ENCODE measurements around the gene PAN2. TPM values are rescaled to one million over a fixed set of nuclear protein-coding genes. Genes with fewer than 3 reads are reported as not detected.
A peak's percentile ranks its signal among the peaks of the same experiment; 100 is the strongest.
"Not testable (repeated sequence)": the region's sequence is repeated elsewhere in the genome, so short reads cannot be mapped to it uniquely, and the experiment has no call there.

The PAN2 gene
- polyA plus RNA-seq, 12 donors = 30.5 to 85.6 (median 47.9) TPM; not detected in 1

DNA sequence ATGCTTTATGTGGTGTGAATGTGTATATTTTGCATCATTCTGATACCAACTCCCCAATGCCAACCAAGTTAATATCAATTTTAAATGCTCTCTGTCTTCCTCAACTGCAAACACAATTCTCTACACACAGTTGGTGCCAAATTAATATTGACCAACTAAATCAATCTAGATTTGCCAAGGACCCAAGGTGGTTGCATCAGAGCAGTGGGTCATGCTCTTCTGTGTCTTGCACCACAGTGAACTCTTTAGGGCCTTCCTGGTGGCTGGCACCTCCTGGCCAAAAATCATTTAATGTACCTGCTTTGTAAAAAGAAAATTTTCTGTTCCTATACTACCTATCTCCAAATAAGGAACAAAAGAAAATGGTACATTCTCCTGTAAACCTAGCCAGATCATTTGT, 53.0 kb downstream of the PAN2 start:
- no peak for DNase-seq

DNA sequence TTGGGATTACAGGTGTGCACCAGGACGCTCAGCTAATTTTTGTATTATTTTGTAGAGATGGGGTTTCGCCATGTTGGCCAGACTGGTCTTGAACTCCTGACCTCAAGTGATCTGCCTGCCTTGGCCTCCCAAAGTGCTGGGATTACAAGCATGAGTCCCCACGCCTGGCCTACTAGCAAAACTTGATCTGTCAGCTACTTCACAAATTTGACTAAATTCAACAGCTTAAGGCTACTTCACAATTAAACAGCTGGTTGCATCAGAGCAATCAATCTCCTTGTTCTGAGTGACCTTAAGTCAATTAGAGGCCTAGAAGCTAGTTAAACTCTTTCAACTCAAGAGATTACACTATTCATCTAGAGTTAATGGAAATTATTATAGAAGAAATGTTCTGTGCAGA, 54.9 kb downstream of the PAN2 start:
- DNase-seq = no peak

DNA sequence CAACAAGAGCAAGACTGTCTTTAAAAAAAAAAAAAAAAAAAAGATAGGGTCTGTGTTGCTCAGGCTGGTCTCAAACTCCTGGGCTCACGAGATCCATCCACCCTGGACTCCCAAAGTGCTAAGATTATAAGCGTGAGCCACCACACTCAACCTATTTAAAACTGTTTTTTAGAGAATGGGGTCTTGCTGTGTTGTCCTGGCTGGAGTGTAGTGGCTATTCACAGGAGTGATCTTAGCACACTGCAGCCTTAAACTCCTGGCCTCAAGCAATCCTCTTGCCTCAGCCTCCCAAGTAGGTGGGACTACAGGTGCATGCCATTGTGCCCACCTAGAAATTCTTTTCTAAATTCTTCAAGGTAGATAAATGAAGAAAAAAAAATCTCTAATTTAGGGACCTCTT, 59.5 kb downstream of the PAN2 start:
- DNase-seq = no peak

DNA sequence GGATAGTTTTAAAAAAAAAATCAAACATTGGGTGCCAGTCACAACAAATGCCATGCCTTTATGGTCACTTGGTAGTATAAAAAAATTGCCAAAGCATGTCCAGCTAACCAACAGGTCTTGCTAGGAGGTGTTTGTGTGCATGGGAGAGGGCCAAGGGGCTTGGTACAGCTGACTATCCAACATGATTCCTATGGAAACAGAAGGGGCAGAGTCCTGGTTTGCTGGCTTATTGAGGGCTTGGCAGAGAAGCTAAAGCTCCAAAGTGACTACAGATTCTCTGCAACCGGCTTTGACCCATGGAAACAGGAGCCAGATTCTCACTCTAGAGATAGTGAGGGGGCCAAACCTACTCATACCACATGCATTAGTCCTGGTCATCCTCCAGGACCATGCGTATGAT, 61.3 kb downstream of the PAN2 start:
- DNase-seq = not testable (repeated sequence)

DNA sequence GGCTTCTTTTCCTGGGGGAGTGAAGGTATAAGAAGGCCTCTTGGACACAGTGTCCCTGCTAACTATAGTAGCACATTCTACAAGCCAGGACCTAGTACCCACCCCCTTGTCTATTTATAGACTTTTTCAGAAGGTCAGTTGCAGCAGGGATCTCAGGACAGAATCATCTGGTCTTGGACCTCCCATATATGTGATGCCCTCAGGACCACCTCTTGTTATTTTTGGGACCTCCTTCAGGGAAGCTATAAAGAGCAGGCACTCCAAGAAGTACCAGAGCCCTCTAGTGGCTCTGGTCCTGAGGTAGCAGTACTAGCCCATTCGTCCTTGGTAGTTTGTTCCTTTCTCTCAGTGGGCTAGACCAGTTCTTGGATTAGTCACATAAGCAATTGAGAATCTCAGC, 62.8 kb downstream of the PAN2 start:
- DNase-seq = no peak

DNA sequence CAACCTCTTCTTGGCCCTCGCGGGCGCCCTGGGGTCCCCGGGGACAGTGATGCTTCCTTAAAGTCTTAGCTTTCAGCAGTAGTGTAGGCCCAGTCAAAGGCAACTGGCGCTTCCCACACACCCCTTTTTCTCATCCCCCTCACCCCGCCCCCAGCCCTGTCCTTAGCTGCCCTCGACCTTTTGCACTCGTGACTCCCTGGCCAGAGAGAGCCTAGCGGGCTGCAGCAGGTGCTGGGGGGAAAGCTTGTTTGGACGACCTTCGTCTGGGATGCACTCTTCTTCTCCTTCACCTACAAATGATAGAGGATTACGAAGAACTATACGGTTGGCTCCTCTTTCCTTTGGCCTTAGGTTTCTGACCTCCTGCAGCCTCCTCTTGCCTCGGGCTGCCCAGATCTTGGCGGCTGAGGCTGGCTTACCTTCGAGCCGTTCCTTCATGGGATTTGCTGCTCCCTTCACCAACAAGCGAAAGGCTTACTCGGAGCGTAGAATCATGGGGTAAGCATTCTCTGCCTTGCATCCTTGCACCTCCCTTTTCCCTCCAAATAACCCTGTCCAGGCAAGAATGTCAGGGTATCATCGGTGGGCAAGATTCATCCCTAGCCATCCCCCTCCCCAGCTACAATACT, 66.2 kb downstream of the PAN2 start:
- no peak for DNase-seq

DNA sequence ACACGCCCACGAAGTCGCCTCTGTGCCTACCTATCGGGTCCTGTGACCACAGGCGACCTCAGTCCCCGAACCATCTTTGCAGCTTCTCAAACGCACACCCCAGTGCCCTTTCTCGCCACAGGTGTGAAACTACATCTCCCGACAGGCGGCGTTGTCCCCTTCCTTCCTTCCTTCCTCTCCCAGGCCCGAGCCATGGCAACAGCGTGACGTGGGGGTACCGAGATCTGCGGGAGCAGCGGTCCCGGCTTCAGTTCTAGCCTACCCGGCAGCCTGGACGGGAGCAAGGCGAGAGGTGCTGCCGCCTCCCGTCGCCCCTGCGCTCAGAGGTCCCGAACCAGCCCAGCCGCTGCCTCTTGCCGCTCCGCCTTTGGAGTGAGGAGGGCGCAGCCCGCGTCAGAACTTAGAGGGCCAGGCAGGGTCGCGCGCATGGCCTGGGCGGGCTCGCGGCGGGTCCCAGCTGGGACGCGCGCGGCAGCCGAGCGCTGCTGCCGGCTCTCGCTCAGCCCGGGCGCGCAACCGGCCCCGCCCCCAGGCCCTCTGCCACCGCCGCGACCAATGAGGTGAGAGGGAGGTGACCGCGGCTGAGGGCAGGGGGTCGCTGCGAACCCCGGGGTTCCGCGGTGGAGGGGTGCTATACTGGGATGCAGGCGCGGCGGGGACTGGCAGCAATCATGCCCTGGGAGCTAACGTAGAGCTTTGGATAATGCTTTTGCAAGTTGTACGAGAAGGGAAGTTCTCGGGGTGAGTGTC, 66.9 kb downstream of the PAN2 start, which contains the start of gene COQ10A:
Gene COQ10A (plus strand): TSS at position 250 of the 750 bp plus-strand sequence. CDS start 177 bp downstream, at position 427.
- DNase-seq = peak; percentile 91

Other genes with a start within 250 kb of the PAN2 start
- 100 to 1,000 TPM in 9 of 12 donors, 10 to 100 TPM in 2, not detected in 1; 94.9 to 156 (median 115) TPM for gene PA2G4, start 229.4 kb downstream of the PAN2 start, polyA plus RNA-seq (ENCODE audit: insufficient read length in 12 of 12)
- over 10,000 TPM in 1 of 12 donors, 1,000 to 10,000 TPM in 11; 2,042 to 11,980 (median 5,603) TPM for gene RPL41, start 217.4 kb downstream of the PAN2 start, polyA plus RNA-seq (ENCODE audit: insufficient read length in 12 of 12)
- 1 to 10 TPM in 11 of 12 donors, not detected in 1; 3.3 to 8.8 (median 5.0) TPM for gene ZC3H10, start 215.7 kb downstream of the PAN2 start, polyA plus RNA-seq (ENCODE audit: insufficient read length in 12 of 12)
- 10 to 100 TPM in 11 of 12 donors, not detected in 1; 40.1 to 83.4 (median 75.0) TPM for gene ESYT1, start 205.7 kb downstream of the PAN2 start, polyA plus RNA-seq (ENCODE audit: insufficient read length in 12 of 12)
- 1,000 to 10,000 TPM in 2 of 12 donors, 100 to 1,000 TPM in 10; 364 to 1,212 (median 828) TPM for gene MYL6B, start 181.4 kb downstream of the PAN2 start, polyA plus RNA-seq (ENCODE audit: insufficient read length in 12 of 12)
- 1,000 to 10,000 TPM in 11 of 12 donors, not detected in 1; 1,137 to 1,762 (median 1,374) TPM for gene MYL6, start 175.6 kb downstream of the PAN2 start, polyA plus RNA-seq (ENCODE audit: insufficient read length in 12 of 12)
- 100 to 1,000 TPM in 1 of 12 donors, 10 to 100 TPM in 10, not detected in 1; 56.4 to 105 (median 65.4) TPM for gene SMARCC2, start 144.5 kb downstream of the PAN2 start, polyA plus RNA-seq (ENCODE audit: insufficient read length in 12 of 12)
- 10 to 100 TPM in 11 of 12 donors, not detected in 1; 35.3 to 47.1 (median 41.8) TPM for gene RNF41, start 112.1 kb downstream of the PAN2 start, polyA plus RNA-seq (ENCODE audit: insufficient read length in 12 of 12)
- 10 to 100 TPM in 11 of 12 donors, not detected in 1; 14.7 to 36.7 (median 17.3) TPM for gene NABP2, start 109.7 kb downstream of the PAN2 start, polyA plus RNA-seq (ENCODE audit: insufficient read length in 12 of 12)
- 10 to 100 TPM in 1 of 12 donors, 1 to 10 TPM in 2, under 1 TPM in 7, not detected in 2; 0.13 to 85.4 (median 0.59) TPM for gene SLC39A5, start 103.9 kb downstream of the PAN2 start, polyA plus RNA-seq (ENCODE audit: insufficient read length in 12 of 12)
- 10 to 100 TPM in 11 of 12 donors, not detected in 1; 12.6 to 25.2 (median 17.7) TPM for gene ANKRD52, start 75.6 kb downstream of the PAN2 start, polyA plus RNA-seq (ENCODE audit: insufficient read length in 12 of 12)
- gene COQ10A, start 67.1 kb downstream of the PAN2 start, polyA plus RNA-seq (ENCODE audit: insufficient read length in 12 of 12) = 10 to 100 TPM in 11 of 12 donors, not detected in 1; 13.5 to 32.5 (median 17.4) TPM
- gene CS, start 33.7 kb downstream of the PAN2 start, polyA plus RNA-seq (ENCODE audit: insufficient read length in 12 of 12) = 100 to 1,000 TPM; 136 to 255 (median 226) TPM
- gene CNPY2, start 18.0 kb downstream of the PAN2 start, polyA plus RNA-seq (ENCODE audit: insufficient read length in 12 of 12) = 10 to 100 TPM in 11 of 12 donors, not detected in 1; 36.5 to 90.7 (median 57.4) TPM
- gene IL23A, start 4.9 kb upstream of the PAN2 start, polyA plus RNA-seq (ENCODE audit: insufficient read length in 12 of 12) = 1 to 10 TPM in 1 of 12 donors, under 1 TPM in 7, not detected in 4; 0.26 to 2.2 (median 0.58) TPM
- gene STAT2, start 26.1 kb upstream of the PAN2 start, polyA plus RNA-seq (ENCODE audit: insufficient read length in 12 of 12) = 100 to 1,000 TPM in 2 of 12 donors, 10 to 100 TPM in 9, not detected in 1; 33.4 to 116 (median 56.4) TPM
- under 1 TPM in 3 of 12 donors, not detected in 9; 0.07 to 0.12 (median 0.11) TPM for gene APOF, start 28.9 kb upstream of the PAN2 start, polyA plus RNA-seq (ENCODE audit: insufficient read length in 12 of 12)
- gene TIMELESS, start 115.4 kb upstream of the PAN2 start, polyA plus RNA-seq (ENCODE audit: insufficient read length in 12 of 12) = 10 to 100 TPM in 9 of 12 donors, 1 to 10 TPM in 2, not detected in 1; 9.8 to 23.6 (median 16.1) TPM
- under 1 TPM in 4 of 12 donors, not detected in 8; 0.19 to 0.34 (median 0.23) TPM for gene MIP, start 120.7 kb upstream of the PAN2 start, polyA plus RNA-seq (ENCODE audit: insufficient read length in 12 of 12)
- gene SPRYD4, start 134.6 kb upstream of the PAN2 start, polyA plus RNA-seq (ENCODE audit: insufficient read length in 12 of 12) = 1 to 10 TPM in 11 of 12 donors, not detected in 1; 1.4 to 3.4 (median 2.3) TPM
- 1 to 10 TPM in 1 of 12 donors, under 1 TPM in 6, not detected in 5; 0.15 to 1.2 (median 0.50) TPM for gene GLS2, start 154.2 kb upstream of the PAN2 start, polyA plus RNA-seq (ENCODE audit: insufficient read length in 12 of 12)
- gene RBMS2, start 187.8 kb upstream of the PAN2 start, polyA plus RNA-seq (ENCODE audit: insufficient read length in 12 of 12) = 10 to 100 TPM in 11 of 12 donors, not detected in 1; 13.3 to 71.1 (median 26.4) TPM

Measured in muscle of arm (tissue), 12 donors.